Activated naive CD8-positive, alpha-beta T cell treated with anti-CD3 and anti-CD28 coated beads for 36 hours (primary cell): ENCODE data around the gene MYH14. TPM values are rescaled to one million over a fixed set of nuclear protein-coding genes. Genes with fewer than 3 reads are reported as not detected.

Source experiments
- DNase-seq: peaks from one replicate; pipeline ENCODE4 v3.0.0; 2021
- H3K27ac Mint-ChIP-seq: one replicate; pipeline ENCODE4 v1.8.0; 2022; ENCODE audit warnings: mild to moderate bottlenecking, moderate library complexity, mixed read lengths
- H3K27me3 Mint-ChIP-seq: one replicate; pipeline ENCODE4 v1.8.0; 2022; ENCODE audit warnings: mild to moderate bottlenecking, mixed read lengths
- H3K36me3 Mint-ChIP-seq: one replicate; pipeline ENCODE4 v1.8.0; 2021; ENCODE audit warnings: mild to moderate bottlenecking, mixed read lengths
- H3K4me1 Mint-ChIP-seq: one replicate; pipeline ENCODE4 v1.8.0; 2021; ENCODE audit warnings: mixed read lengths
- H3K4me3 Mint-ChIP-seq: one replicate; pipeline ENCODE4 v1.8.0; 2022; ENCODE audit warnings: mild to moderate bottlenecking, moderate library complexity, mixed read lengths
- H3K9me3 Mint-ChIP-seq: one replicate; pipeline ENCODE4 v1.8.0; 2022; ENCODE audit warnings: mixed read lengths
- total RNA-seq, 2 experiments: library from RNA; stranded (reverse); gene quantifications; one replicate each; pipeline ENCODE4 v1.2.3, GENCODE V29; 2021

The MYH14 gene
- total RNA-seq, 2 experiments from 2014 or later: not detected

DNA sequence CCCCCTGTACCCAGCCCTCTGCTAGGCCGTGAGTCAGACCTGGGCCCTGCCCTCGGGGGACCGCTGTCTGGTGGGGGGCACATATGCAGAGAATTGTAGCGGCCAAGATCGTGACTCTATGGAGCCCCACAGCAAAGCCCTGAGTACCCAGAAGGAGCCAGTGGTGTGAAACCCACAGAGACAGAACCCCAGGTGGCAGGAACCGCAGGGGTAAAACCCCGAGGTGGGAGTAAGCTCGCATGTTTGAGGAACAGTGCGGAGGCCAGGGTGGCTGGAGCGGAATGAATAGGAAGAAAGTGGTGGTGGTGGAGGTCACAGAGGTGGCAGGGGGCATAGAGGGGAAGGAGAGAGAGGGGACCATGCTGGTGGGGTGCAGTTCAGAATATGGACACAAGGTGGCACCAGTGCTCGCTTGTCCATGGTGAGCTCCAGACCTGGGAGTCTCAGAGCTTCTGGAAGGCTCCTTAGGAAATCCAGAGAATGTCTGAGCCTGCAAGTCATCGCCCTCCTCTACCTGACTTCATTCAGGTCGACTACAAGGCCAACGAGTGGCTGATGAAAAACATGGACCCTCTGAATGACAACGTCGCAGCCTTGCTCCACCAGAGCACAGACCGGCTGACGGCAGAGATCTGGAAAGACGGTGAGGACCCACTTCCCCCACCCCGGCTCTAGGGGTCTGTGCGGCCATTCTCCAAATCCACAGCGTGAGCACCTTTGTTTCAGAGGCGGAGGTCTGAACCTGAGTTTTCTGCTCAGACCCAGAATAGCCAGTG lies 48.9 kb downstream of the MYH14 start:
- Mint-ChIP-seq H3K36me3 (no peaks in the 10 kb centered on the region), H3K4me1 (no peaks in the 10 kb centered on the region), H3K27ac (no peak overlapping the region), H3K9me3 (peaks cover 18% of the 10 kb centered on the region), H3K27me3 (peaks cover 29% of the 10 kb centered on the region), H3K4me3 (no peak overlapping the region)
- peak; percentile 21 for DNase-seq

DNA sequence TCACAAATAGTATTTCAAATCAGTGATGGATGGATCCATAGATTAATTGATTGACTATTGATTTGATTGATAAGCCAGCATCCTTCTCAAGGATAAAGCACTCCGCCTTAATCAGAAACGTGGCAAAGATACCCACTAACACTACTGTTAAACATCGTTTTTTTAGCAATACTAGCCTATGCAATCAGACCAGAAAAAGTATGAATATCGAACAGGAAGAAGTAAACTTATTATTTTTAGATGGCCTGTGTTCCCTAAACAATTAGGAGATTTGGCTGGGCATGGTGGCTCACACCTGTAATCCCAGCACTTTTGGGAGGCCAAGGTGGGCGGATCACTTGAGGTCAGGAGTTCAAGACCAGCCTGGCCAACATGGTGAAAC lies 49.5 kb downstream of the MYH14 start:
- Mint-ChIP-seq H3K27me3 (peaks cover 29% of the 10 kb centered on the region), H3K36me3 (no peaks in the 10 kb centered on the region), H3K4me1 (no peaks in the 10 kb centered on the region), H3K9me3 (peaks cover 18% of the 10 kb centered on the region), H3K27ac (no peak overlapping the region), H3K4me3 (no peak overlapping the region)
- no peak for DNase-seq

DNA sequence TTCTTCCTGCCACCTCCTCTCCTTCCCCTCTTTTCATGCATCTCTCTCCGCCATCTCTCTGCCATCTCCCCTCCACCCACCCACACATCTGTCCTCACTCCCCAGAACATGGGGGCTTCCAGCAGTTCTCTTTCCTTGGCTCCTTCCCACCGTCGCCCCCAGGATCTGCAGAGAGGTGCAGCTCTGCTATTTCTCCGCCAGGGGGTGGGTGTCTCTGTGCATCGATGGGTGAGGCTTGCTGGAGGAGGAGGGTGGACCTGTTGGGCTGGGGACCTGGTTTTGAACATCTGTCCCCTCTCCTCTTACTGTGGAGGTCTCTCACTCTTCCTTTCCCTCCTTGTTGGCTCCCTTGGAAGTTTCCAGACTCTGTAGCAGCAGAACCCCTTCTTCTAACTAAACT lies 51.7 kb downstream of the MYH14 start:
- peaks cover 35% of the 10 kb centered on the region for H3K27me3 Mint-ChIP-seq
- no peaks in the 10 kb centered on the region for H3K36me3 Mint-ChIP-seq
- H3K4me3 Mint-ChIP-seq: no peak overlapping the region
- no peak overlapping the region for H3K27ac Mint-ChIP-seq
- peaks cover 18% of the 10 kb centered on the region for H3K9me3 Mint-ChIP-seq
- H3K4me1 Mint-ChIP-seq: no peaks in the 10 kb centered on the region
- no peak for DNase-seq

DNA sequence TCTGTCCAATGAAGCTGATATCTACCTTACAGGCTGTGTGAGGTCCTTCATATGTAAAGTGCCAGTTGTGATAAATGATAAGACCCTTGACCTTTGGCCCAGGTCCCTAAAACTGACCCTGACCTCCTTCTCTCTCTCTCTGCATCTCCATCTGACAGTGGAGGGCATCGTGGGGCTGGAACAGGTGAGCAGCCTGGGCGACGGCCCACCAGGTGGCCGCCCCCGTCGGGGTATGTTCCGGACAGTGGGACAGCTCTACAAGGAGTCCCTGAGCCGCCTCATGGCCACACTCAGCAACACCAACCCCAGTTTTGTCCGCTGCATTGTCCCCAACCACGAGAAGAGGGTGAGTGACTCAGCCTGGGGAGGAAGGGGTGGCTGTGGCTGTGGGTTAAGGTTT lies 53.7 kb downstream of the MYH14 start:
- Mint-ChIP-seq H3K36me3 (no peaks in the 10 kb centered on the region), H3K4me1 (no peaks in the 10 kb centered on the region), H3K4me3 (no peak overlapping the region), H3K27me3 (peaks cover 33% of the 10 kb centered on the region), H3K9me3 (peaks cover 16% of the 10 kb centered on the region), H3K27ac (no peak overlapping the region)
- no peak for DNase-seq

DNA sequence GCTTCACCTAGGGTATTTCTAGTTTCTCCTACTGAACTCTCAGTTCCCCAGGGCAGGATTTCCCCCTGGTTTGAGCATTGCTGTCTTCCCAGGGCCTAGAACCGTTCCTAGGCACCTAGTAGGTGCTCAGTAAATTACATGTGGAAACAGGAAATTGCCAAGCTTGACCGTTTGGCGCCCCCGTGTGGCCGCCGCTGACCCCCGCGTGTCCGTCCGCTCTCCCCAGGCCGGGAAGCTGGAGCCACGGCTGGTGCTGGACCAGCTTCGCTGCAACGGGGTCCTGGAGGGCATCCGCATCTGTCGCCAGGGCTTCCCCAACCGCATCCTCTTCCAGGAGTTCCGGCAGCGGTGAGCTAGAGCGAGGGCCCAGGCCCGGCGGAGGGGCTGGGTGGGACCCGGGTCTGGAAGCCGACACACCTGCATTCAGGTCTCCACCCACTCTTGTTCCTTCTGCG lies 55.5 kb downstream of the MYH14 start:
- Mint-ChIP-seq H3K9me3 (peaks cover 5% of the 10 kb centered on the region), H3K4me1 (no peaks in the 10 kb centered on the region), H3K4me3 (no peak overlapping the region), H3K36me3 (no peaks in the 10 kb centered on the region), H3K27ac (no peak overlapping the region), H3K27me3 (peaks cover 34% of the 10 kb centered on the region)
- peak; percentile 35 for DNase-seq

DNA sequence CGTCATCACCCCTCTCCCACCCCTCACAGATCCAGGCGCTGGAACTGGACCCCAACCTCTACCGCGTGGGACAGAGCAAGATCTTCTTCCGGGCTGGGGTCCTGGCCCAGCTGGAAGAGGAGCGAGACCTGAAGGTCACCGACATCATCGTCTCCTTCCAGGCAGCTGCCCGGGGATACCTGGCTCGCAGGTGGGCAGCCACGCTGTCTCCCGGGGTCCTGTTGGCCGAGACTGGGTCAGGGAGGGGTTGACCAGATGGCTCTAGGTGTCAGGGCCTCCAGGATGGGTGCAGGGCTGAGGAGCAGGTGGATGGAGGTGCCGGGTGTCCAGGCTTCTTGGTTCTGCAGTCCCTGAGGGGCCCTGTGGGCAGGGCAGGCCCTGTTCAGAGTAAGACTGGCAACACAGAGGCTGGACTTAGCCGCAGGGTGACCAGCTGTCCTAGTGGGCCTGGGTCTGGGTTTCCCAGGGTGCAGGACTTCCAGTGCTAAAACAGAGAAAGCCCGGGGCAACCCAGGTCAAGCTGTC lies 58.1 kb downstream of the MYH14 start:
- H3K4me1 Mint-ChIP-seq: no peaks in the 10 kb centered on the region
- H3K36me3 Mint-ChIP-seq: no peaks in the 10 kb centered on the region
- no peak overlapping the region for H3K4me3 Mint-ChIP-seq
- H3K27me3 Mint-ChIP-seq: peaks cover 21% of the 10 kb centered on the region
- no peaks in the 10 kb centered on the region for H3K9me3 Mint-ChIP-seq
- no peak overlapping the region for H3K27ac Mint-ChIP-seq
- no peak for DNase-seq

DNA sequence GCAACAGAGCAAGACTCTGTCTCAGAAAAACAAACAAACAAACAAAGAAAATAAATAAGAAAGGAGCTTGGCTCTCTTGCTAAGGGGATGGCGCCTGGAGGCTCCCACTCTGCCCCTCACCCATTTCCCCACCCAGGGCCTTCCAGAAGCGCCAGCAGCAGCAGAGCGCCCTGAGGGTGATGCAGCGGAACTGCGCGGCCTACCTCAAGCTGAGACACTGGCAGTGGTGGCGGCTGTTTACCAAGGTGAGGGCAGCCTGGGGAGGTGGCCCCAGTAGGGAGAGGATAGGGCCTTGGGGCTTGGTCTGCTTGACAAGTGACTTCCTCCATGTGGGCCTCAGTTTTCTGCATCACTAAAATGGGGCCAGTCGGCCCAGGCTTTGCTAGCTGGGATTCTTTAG lies 59.8 kb downstream of the MYH14 start:
- Mint-ChIP-seq H3K36me3 (no peaks in the 10 kb centered on the region), H3K9me3 (no peaks in the 10 kb centered on the region), H3K27ac (no peak overlapping the region), H3K4me3 (no peak overlapping the region), H3K4me1 (no peaks in the 10 kb centered on the region), H3K27me3 (peaks cover 28% of the 10 kb centered on the region)
- DNase-seq: no peak

DNA sequence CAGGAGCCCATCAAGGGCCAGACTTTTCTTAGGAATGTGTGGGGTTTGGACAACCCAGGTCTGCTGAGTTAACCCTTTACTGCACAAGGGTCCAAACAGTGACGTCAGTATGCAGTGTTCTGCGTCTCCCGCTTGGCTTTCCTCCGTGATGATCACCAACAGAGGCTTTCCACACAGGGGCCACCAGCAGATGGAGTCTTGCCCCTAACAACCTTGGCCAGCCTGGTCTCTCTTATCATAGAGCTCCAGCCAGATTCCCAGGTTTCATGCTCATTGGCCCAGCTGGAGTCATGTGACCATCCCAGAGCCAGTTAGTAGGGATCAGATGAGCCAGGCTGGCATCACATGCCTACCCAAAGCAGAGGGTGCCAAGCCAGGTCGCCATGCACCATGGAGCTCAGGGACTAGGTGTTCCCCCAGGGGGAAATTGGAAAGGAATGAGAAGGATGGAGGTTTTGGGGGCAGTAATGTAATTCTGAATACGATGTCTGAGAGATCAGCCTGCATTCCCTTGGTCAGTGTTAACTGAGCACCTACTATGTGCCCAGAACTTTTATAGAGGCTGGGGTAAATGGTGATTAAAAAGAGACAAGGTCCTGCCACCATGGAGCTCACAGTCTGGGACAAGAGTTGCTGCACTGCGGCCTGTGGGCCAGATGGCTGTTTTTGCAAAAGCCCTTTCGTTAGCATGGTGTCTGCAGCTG lies 61.2 kb downstream of the MYH14 start:
- DNase-seq: no peak
- no peak overlapping the region for H3K4me3 Mint-ChIP-seq
- peaks cover 25% of the 10 kb centered on the region for H3K27me3 Mint-ChIP-seq
- peaks cover 1% of the 10 kb centered on the region for H3K9me3 Mint-ChIP-seq
- H3K36me3 Mint-ChIP-seq: no peaks in the 10 kb centered on the region
- no peaks in the 10 kb centered on the region for H3K4me1 Mint-ChIP-seq
- no peak overlapping the region for H3K27ac Mint-ChIP-seq

DNA sequence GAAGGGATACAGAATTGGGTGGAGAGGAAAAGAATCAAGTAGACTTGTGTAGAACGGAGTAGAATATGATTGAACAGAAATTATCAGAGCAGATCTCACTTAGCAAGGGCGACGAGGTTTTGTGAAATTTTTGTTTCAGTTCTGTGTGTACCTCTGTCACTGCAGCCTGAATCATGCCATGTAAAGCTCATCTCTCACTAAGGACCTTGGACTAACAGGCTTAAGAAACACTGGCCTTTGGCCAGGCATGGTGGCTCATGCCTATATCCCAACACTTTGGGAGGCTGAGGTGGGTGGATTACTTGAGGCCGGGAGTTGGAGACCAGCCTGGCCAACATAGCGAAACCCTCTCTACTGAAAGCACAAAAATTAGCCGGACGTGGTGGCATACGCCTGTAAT lies 62.6 kb downstream of the MYH14 start:
- no peak for DNase-seq
- H3K4me3 Mint-ChIP-seq: no peak overlapping the region
- H3K36me3 Mint-ChIP-seq: no peaks in the 10 kb centered on the region
- H3K4me1 Mint-ChIP-seq: no peaks in the 10 kb centered on the region
- no peak overlapping the region for H3K27ac Mint-ChIP-seq
- H3K27me3 Mint-ChIP-seq: peaks cover 27% of the 10 kb centered on the region
- H3K9me3 Mint-ChIP-seq: peaks cover 1% of the 10 kb centered on the region

DNA sequence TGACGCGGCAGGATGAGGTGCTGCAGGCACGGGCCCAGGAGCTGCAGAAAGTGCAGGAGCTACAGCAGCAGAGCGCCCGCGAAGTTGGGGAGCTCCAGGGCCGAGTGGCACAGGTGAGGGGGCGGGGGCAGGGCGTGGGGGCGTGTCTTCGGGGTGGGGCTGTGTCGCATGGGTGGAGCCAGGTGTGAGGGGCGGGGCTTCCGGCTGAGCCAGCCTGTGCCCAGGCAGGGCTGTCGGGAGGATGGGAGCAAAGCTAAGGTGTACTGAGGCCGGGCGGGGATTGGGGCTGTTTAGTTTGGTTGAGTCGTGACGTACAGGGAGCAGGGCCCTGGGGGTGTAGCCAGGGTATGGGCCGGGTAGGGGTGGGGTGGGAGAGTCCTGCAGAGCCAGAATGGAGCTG lies 63.5 kb downstream of the MYH14 start:
- peak; percentile 40 for DNase-seq
- no peak overlapping the region for H3K27ac Mint-ChIP-seq
- no peaks in the 10 kb centered on the region for H3K4me1 Mint-ChIP-seq
- H3K9me3 Mint-ChIP-seq: peaks cover 1% of the 10 kb centered on the region
- H3K36me3 Mint-ChIP-seq: no peaks in the 10 kb centered on the region
- H3K27me3 Mint-ChIP-seq: peaks cover 31% of the 10 kb centered on the region
- H3K4me3 Mint-ChIP-seq: no peak overlapping the region

DNA sequence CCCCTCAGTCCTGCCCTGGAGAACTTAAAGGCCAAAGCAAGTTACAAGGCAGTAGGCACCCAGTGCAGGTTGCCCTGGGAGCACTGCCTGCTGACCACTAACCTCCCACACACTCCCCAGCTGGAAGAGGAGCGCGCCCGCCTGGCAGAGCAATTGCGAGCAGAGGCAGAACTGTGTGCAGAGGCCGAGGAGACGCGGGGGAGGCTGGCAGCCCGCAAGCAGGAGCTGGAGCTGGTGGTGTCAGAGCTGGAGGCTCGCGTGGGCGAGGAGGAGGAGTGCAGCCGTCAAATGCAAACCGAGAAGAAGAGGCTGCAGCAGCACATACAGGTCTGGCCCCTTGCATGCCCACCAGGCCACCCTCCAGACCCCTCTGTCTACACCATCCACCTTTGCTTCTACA lies 64.6 kb downstream of the MYH14 start:
- H3K4me1 Mint-ChIP-seq: no peaks in the 10 kb centered on the region
- peaks cover 30% of the 10 kb centered on the region for H3K27me3 Mint-ChIP-seq
- DNase-seq: no peak
- no peak overlapping the region for H3K4me3 Mint-ChIP-seq
- no peak overlapping the region for H3K27ac Mint-ChIP-seq
- H3K9me3 Mint-ChIP-seq: peaks cover 1% of the 10 kb centered on the region
- H3K36me3 Mint-ChIP-seq: no peaks in the 10 kb centered on the region

DNA sequence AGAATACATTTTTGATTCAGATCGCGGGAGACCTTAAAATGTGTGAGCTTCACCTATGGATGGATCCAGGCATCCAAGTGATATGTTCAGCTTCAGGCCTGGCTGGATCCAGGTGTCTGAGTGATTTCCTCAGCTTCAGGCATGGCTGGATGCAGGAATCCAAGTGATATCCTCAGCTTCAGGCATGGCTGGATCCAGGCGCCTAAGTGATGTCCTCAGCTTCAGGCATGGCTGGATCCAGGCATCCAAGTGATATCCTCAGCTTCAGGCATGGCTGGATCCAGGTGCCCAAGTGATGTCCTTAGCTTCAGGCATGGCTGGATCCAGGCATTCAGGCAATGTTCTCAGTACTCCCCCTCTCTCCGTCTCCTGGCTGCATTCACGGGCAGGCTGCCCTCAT lies 65.1 kb downstream of the MYH14 start:
- Mint-ChIP-seq H3K27me3 (peaks cover 30% of the 10 kb centered on the region), H3K36me3 (no peaks in the 10 kb centered on the region), H3K4me3 (no peak overlapping the region), H3K27ac (no peak overlapping the region), H3K4me1 (no peaks in the 10 kb centered on the region), H3K9me3 (peaks cover 1% of the 10 kb centered on the region)
- no peak for DNase-seq

DNA sequence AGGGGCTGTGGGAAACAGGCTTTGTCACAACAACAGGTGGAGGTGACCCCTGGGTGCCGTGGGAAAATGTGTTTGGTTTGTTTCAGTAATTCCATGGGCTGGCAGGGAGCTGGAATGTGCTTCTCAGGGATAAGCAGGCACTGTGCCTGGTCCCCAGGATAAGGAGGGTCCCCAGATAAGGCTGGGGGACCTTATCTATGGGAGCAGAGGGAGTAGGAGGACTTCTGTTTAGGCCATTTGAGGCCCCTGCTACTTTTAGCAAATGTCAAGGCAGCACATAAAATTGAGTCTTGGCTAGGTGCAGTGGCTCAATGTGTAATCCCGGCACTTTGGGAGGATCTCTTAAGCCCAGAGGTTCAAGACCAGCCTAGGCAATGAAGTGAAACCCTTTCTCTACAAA lies 66.2 kb downstream of the MYH14 start:
- peaks cover 30% of the 10 kb centered on the region for H3K27me3 Mint-ChIP-seq
- peaks cover 1% of the 10 kb centered on the region for H3K9me3 Mint-ChIP-seq
- no peak overlapping the region for H3K4me3 Mint-ChIP-seq
- DNase-seq: no peak
- H3K36me3 Mint-ChIP-seq: no peaks in the 10 kb centered on the region
- no peaks in the 10 kb centered on the region for H3K4me1 Mint-ChIP-seq
- no peak overlapping the region for H3K27ac Mint-ChIP-seq

DNA sequence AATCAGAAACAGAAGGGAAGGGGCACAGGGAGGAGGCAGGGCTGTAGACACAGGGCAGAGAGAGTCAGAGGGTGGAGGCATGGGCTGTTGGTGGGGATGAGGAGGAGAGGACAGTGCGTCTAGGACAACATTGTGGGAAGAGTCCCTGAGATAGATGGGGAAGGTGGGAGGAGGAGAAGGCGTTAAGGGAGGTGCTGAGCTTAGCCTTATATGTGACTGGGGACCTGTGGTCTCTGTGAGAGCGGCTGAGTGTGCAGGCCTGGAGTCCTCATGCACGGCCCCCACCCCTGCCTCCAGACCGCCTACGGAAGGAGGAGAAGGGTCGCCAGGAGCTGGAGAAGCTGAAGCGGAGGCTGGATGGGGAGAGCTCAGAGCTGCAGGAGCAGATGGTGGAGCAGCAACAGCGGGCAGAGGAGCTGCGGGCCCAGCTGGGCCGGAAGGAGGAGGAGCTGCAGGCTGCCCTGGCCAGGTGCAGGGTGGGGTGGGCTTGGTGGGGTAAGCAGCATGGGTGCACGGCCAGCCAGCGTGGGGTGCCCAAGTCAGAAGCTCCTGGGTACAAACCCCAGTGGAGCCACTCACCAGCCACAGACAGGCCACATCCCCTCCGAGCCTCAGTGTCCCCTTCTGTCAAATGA lies 69.0 kb downstream of the MYH14 start:
- Mint-ChIP-seq H3K27ac (no peak overlapping the region), H3K4me3 (no peak overlapping the region), H3K9me3 (peaks cover 1% of the 10 kb centered on the region), H3K36me3 (no peaks in the 10 kb centered on the region), H3K27me3 (peaks cover 18% of the 10 kb centered on the region), H3K4me1 (no peaks in the 10 kb centered on the region)
- DNase-seq: no peak

DNA sequence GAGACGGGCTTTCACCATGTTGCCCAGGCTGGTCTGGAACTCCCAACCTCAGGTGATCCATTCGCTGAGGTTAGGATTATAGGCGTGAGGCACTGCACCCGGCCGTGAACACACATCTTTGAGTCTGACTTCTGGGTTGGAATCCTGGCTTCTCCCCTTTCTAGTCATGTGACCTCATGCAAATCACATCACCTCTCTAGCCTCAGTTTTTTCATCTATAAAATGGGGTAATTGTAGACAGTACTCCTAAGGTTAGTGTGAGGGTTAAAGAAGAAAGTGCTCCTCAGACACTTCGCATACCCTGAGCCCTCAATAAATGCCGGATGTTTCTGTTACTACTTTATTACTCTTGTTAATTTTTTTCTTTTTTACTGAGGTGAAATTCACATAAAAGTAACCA lies 70.4 kb downstream of the MYH14 start:
- DNase-seq: no peak
- H3K27me3 Mint-ChIP-seq: peaks cover 16% of the 10 kb centered on the region
- H3K9me3 Mint-ChIP-seq: no peaks in the 10 kb centered on the region
- H3K36me3 Mint-ChIP-seq: no peaks in the 10 kb centered on the region
- H3K4me1 Mint-ChIP-seq: no peaks in the 10 kb centered on the region
- no peak overlapping the region for H3K27ac Mint-ChIP-seq
- H3K4me3 Mint-ChIP-seq: no peak overlapping the region
